GM19452 (cell line): ENCODE measurements around the gene RFNG.

ENCODE experiments used
- ATAC-seq: cut with Tn5 transposase; IDR thresholded peaks from one replicate; pipeline ENCODE4 v1.9.1; 2021; ENCODE audit not compliant: unreplicated experiment

Gene RFNG

GRCh38 chr17:82078433-82078832 lies 26.8 kb upstream of the RFNG start:
- no peak for ATAC-seq

GRCh38 chr17:82077617-82078358 lies 26.2 kb upstream of the RFNG start:
- ATAC-seq = no peak

DNA sequence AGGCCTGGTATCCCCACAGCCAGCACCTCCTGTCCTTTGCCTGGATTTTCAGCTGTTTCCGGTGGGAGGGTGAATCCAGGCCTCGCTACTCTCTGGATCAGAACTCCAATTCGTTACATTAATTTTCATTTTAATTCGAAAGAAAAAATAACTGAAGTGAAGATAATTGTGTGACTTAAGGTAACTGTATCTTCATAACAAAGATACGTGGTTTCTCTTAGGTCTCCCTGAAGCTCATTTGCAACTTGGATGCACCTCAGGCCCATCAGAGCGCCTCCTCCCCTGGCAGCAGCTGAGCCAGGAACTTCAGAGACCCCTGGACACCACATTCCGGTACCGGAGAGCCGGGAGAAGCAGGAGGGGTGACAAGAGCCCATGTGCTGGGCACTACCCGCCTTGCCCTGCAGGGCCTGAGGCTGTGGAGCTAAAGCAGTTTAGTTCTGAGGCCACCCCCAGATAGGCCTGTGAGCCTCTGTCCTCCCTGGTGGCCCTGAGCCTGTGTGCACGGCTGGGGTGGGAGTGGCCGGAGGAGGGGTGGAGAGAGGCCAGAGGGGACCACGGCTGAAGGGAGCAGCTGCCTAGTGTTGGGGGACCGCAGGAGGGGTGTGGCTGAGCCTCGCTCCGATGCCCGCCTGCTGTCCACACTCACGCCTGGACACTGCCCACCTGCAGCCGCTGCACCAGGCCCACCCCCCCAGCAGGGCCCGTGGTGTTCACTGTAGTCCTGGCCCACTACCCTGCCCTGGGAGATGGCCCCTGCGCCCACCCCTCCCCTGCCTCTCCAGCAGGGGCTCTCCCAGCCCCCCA lies 25.4 kb upstream of the RFNG start:
- ATAC-seq = no peak

GRCh38 chr17:82076018-82076784 lies 24.6 kb upstream of the RFNG start:
- ATAC-seq = no peak

DNA sequence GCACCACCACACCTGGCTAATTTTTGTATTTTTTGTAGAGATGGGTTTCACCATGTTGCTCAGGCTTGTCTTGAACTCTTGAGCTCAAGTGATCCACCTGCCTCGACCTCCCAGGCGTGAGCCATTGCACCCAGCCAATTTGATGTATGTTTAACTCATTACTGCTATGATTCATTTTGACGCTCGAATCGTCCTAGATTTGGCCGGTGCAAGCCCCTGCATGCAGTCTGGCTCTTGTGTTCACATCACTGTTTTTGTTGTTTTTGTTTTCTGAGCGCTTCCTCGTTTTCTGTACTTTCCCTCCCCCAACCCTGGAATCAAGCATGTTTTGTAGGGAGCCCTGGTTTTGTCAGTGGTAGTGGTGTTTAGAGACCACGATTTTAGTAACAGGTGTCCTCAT lies 21.8 kb upstream of the RFNG start:
- ATAC-seq = no peak

DNA sequence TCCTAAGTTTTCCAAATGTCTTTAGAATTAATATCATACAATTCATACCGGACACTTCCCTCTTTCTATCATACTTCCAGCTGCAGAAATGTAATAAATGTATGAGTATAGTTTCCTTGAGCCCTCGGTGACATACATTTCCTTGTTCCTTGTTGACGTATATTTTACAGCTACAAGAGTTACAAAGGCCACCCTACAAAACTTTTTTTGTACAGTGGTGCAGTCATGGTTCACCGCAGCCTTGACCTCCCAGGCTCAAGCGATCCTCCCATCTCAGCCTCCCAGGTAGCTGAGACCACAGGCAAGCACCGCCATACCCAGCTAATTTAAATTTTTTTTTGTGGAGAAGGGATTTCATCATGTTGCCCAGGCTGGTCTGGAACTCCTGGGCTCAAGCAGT lies 21.2 kb upstream of the RFNG start:
- ATAC-seq = no peak

GRCh38 chr17:82070611-82071010 lies 19.0 kb upstream of the RFNG start:
- no peak for ATAC-seq

DNA sequence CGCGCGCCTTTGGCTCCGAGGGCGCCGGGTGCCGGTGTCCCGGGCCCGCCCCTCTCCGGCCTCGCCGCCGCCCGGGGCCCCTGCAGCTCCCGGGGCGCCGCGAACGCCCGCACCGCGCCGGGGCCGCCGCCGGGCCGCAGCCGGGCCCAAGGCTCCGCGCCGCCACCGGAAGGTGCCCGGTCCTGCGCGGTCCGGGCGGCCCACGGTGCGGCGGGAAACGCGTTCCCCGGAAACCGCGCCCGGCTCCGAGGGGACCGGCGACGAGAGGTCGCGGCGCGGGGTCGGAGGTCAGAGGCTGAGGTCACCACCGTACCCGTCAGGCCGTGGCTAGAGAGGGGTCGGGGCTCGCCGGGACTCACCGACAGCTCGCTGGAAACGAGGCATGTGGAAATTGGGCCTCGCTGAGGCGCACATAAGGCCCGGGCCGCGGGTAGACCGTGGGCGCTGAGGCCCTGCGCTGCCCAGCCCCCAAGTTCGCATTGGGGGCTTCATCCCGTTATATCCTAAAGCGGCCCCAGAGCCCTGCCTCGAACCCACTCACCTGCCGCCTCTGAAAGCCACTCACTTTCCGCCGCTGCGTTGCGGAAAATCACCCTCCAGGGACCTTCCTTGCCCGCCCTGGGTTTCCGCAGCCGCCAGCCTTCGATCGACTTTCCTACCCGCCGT lies 14.2 kb upstream of the RFNG start, which contains the start of gene DUS1L:
Gene DUS1L, minus strand, starts transcription at position 167 of the 666 bp plus-strand sequence. CDS start 745 bp downstream, outside the sequence.
- ATAC-seq = peak; percentile 65

DNA sequence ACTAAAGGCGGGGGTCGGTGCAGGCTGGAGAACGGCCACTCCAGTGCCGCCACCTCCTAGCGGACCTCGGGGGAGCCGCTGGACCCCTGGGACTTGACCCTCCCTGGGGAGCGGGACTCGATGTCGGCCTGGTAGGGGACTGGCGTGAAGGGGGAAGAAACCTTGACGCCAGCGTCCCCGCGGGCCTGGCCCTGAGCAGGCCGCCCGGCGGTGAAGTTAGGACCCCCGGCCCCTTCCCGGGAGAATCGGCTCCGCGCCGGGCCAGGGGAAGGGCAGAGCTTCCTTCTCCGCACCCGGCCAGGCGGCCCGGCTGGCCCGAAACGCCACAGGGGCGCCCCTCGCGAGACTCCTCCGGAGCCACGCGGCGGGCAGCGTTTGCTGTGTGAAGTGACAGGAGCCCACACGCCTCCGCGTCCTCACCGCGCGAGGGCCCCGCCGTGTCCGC lies 13.6 kb upstream of the RFNG start:
- peak; percentile 28 for ATAC-seq

DNA sequence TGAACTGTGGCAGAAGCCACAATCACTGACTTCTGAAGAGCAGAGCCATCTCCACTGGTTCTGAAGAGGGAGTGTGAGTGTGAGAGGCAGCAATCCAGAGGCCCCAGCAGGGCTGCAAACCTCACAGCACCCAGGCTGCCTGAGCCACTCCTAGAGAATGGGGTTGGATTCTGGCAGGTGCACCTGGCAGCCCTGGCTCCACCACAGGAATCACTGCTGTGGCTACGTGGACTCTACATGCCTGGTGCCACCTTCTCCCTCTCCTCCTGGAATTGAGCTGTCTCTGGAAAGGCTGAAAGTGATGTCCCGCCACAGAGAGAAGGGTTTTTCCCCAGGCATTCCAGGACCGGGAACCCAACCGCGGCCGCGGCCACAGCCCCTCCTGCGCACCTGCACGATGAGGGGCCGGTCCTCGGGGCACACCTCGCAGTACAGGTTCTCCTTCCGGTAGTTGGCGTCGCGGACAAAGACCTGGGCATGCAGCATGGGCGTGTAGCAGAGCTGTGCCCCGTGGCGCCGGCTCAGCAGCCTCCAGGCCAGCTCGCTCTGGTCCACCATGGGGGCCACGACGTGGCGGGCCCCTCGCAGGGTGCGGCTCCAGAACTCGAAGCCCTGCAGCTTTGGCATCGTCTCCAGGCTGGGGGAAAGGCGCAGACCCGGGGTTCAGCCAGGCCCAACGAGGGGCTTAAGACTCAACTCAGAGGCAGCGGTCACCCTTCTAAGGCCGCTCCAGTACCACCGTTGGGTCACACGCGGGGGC lies 13.0 kb upstream of the RFNG start:
- no peak for ATAC-seq

DNA sequence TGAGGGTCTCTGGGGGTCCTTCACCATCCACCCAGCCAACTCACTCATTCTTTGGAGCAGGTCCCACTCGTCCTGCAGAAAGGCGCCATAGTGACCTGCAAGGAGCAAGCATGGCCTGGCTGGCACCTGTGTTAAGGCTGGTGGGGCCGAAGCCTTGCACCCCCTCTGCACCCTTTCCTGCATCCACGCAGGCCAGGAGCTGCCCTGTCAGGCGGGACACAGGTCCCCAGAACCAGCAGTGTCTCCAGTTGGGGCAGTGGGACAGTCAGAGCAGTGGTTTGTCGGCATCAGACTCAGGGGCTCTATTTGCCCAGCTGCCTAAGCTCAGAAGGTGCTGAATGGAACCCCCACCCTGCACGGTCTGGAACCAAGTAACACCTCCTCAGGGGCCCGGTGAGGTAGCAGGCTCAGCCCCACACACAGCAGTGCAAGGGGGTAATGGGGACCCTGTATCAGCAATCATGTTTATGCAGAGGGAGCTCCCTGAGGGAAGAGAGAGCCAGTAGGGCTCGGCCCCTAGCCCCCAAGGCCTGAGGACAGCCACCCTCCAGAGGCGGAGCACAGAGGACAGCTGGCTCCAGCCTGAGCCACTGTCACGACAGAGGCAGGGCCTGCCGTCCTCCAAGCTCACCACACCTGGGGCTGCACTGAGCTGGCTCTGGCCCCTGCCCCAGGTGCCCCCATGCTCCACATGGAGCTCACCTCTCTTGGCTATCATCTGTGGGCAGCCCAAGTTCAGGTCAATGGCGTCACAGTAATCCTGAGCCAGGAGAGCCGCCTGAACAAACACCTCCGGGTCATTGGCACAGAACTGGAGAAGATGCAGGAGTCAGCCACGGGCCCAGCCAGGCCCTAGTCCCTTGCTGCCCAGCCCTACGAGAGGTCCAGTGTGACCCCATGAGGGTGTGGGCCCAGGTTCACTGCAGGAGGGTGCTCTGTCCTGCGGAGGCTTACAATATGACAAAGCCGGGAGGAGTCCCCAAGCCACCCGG lies 12.1 kb upstream of the RFNG start:
- no peak for ATAC-seq

GRCh38 chr17:82062984-82063368 lies 11.4 kb upstream of the RFNG start:
- no peak for ATAC-seq

GRCh38 chr17:82062076-82062983 lies 10.7 kb upstream of the RFNG start:
- no peak for ATAC-seq

DNA sequence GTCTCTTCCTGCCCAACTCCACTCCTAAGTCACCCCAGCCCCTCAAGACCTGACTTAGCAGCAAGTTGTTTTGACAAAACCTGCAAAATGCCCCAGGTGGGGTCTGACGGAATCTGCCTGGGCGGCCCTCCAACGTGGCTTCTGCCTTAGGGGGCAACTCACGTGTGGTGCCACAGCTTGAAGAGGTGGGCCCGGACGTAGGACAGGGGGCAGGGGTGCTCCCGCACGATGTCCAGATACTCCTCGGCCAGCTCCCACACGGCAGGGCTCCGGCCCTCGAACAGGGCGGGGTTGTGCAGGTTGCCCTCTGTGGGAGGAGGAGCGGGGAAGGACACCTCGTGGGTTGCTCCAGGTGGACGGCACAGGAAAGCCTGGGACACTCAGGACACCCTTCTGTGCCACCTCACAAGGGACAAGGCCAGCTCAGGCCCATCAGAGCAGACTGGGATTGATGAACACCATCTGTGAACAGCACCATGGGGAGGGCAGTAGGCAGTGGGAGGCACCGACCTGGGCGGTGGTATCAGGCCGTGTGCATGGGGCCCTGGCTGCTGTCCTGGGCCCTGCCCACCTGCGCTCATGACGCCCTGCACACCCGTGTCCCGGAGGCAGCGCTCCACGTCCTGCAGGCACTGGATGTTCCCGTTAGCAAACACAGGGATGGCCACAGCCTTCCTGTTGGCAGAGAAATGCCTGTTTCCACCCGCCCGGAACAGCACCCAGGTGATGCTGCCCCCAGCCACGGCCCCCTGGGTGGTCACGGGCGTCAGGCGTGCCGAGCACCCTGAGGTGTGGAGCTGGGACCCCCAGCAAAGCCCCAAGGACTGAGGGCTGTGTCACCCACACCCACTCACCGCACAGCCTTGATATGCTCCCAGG lies 9.7 kb upstream of the RFNG start:
- no peak for ATAC-seq

DNA sequence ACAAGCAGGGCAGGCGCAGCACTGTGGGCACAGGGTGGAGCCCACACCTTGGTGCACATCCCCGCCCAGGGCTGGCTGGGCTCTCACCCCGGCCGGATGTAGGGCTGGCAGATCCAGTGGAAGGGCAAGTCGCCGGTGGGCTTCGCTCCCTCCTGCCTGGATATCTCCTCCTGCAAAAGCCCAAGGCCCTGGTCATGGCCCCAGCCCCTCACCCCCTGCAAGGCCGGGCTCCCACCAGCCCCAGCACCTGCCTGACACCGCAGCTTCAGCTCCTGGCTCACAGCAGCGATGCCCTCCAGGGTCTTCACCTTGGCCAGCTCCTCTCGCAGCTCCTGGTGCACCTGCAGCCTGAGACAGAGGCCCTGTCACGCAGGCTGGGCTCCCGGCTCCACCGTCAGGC lies 9.0 kb upstream of the RFNG start:
- no peak for ATAC-seq

DNA sequence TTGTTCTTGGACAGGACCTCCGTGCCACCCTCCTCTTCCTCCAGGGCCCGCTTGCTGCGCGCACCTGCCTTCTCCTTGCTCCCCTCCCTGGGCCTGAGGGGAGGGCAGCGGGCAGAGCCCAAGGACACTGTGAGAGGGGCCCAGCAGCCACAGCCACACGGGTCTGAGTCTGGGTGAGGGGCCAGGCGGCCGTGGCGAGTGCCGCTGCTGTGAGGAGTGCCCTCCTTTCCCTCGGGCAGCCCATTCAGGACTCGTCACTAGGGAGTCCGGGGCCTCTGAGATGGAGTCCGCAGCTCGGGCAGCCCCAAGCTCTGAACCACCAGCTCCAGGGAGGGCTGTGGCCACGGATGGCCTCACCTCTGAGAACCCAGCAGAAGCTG lies 8.4 kb upstream of the RFNG start:
- ATAC-seq = no peak
